Fibroblast of lung (primary cell): ENCODE data around the gene MREG. TPM values are rescaled to one million over a fixed set of nuclear protein-coding genes. Genes with fewer than 3 reads are reported as not detected.

Experiments used
- DNase-seq, 2 donors: peaks; one replicate each; pipeline versions ENCODE4 v3.0.0 to v3.0.0-alpha.2; 2010; ENCODE audit warnings: low read depth in 2 of 2
- H2AFZ ChIP-seq: 2 replicates; pipeline ENCODE4 v1.5.1; 2012; ENCODE audit warnings: low read length, control low read depth, inconsistent platforms
- H3K27ac ChIP-seq: 2 replicates; pipeline ENCODE4 v1.5.1; 2011; ENCODE audit warnings: low read length, control low read depth; ENCODE audit not compliant: insufficient read depth
- H3K27me3 ChIP-seq: 2 replicates; pipeline ENCODE4 v1.5.1; 2011; ENCODE audit warnings: mild to moderate bottlenecking, low read length; ENCODE audit not compliant: control insufficient read depth, insufficient read depth
- H3K36me3 ChIP-seq: 2 replicates; pipeline ENCODE4 v1.5.1; 2011; ENCODE audit warnings: low read length; ENCODE audit not compliant: control insufficient read depth, insufficient read depth
- H3K4me1 ChIP-seq: 2 replicates; pipeline ENCODE4 v1.5.1; 2011; ENCODE audit warnings: low read length; ENCODE audit not compliant: control insufficient read depth, insufficient read depth; ENCODE audit errors: extremely low read depth
- H3K4me2 ChIP-seq: 2 replicates; pipeline ENCODE4 v1.5.1; 2011; ENCODE audit warnings: low read length, control low read depth; ENCODE audit not compliant: insufficient read depth; ENCODE audit errors: extremely low read depth
- H3K4me3 ChIP-seq, 4 experiments: fragments of 200-600 bp in 1 of 4; sonication (generic) in 1 of 4; replicated peaks in 1 of 4; 2 replicates each; pipeline ENCODE4 v1.5.1; 2011 to 2016; ENCODE audit warnings: low read length in 4 of 4, low read depth in 3 of 4, mild to moderate bottlenecking in 3 of 4, control low read depth in 2 of 4, inconsistent platforms in 1 of 4, mixed read lengths in 1 of 4; ENCODE audit not compliant: insufficient read depth in 1 of 4; ENCODE audit errors: control extremely low read depth in 1 of 4
- H3K79me2 ChIP-seq: 2 replicates; pipeline ENCODE4 v1.5.1; 2012; ENCODE audit warnings: mild to moderate bottlenecking, low read length, inconsistent platforms; ENCODE audit not compliant: control insufficient read depth, insufficient read depth
- H3K9ac ChIP-seq: 2 replicates; pipeline ENCODE4 v1.5.1; 2011; ENCODE audit warnings: mild to moderate bottlenecking, low read length, control low read depth; ENCODE audit not compliant: insufficient read depth
- H3K9me3 ChIP-seq: 2 replicates; pipeline ENCODE4 v1.5.1; 2012; ENCODE audit warnings: low read depth, low read length; ENCODE audit not compliant: control insufficient read depth, insufficient read depth
- H4K20me1 ChIP-seq: 2 replicates; pipeline ENCODE4 v1.5.1; 2011; ENCODE audit warnings: low read length; ENCODE audit not compliant: control insufficient read depth, insufficient read depth; ENCODE audit errors: extremely low read depth
- CTCF ChIP-seq, 2 donors: IDR thresholded peaks in 1 of 2; conservative IDR thresholded peaks in 1 of 2; 1 replicate in 1 of 2; 2 replicates in 1 of 2; pipeline ENCODE4 v1.5.1; 2011 to 2012; ENCODE audit warnings: low read length in 2 of 2, control low read depth in 1 of 2, inconsistent platforms in 1 of 2, low read depth in 1 of 2, mild to moderate bottlenecking in 1 of 2
- EZH2 ChIP-seq: IDR thresholded peaks from 2 replicates; pipeline ENCODE4 v1.5.1; 2012; ENCODE audit warnings: low read length, control low read depth, mild to moderate bottlenecking; ENCODE audit errors: missing control alignments
- polyA plus RNA-seq, 2 donors: library from polyadenylated mRNA; depleted of rRNA in 1 of 2; stranded (reverse) in 1 of 2; unstranded in 1 of 2; fragments of >200 nt; gene quantifications; 2 replicates each; pipeline ENCODE4 v1.2.1, GENCODE V29; 2011 to 2012; ENCODE audit warnings: missing spikeins in 1 of 2
- total RNA-seq: library from RNA; depleted of rRNA; stranded (reverse); fragments of >200 nt; gene quantifications from 2 replicates; pipeline ENCODE4 v1.2.1, GENCODE V29; 2014

Gene MREG
- total and polyA plus RNA-seq, 2 donors (not counting 1 experiment from before 2014, with no cell fraction given) = 2.4 to 3.5 TPM

- H4K20me1 ChIP-seq = no peaks in the 10 kb centered on the region
- DNase-seq = peak; percentile 33 to 63
- H3K9me3 ChIP-seq = no peaks in the 10 kb centered on the region
- no peak overlapping the region for H3K9ac ChIP-seq
- TF ChIP-seq EZH2 (no peak), CTCF (conservative IDR thresholded peaks at IDR 0.05 in 1 of 2, IDR thresholded peaks at IDR 0.05 in 1 of 2; ENCODE audit: low read depth in 1 of 2, low read length in 2 of 2) (no peak)
- no peaks in the 10 kb centered on the region for H3K79me2 ChIP-seq
- H3K27me3 ChIP-seq = no peaks in the 10 kb centered on the region
- H3K36me3 ChIP-seq = no peaks in the 10 kb centered on the region
- H3K4me3 ChIP-seq = no peak overlapping the region
- H3K4me2 ChIP-seq = no peak overlapping the region
- H2AFZ ChIP-seq = no peak overlapping the region
- no peak overlapping the region for H3K27ac ChIP-seq
- H3K4me1 ChIP-seq = no peaks in the 10 kb centered on the region
Measured at GRCh38 chr2:215900203-215900611, 113.1 kb downstream of the MREG start.

- Histone ChIP-seq H3K4me2 (no peak overlapping the region), H3K36me3 (no peaks in the 10 kb centered on the region), H3K9me3 (no peaks in the 10 kb centered on the region), H3K9ac (no peak overlapping the region), H3K79me2 (no peaks in the 10 kb centered on the region), H3K4me3 (no peak overlapping the region), H3K4me1 (no peaks in the 10 kb centered on the region), H2AFZ (peak overlapping the region; percentile 35), H3K27ac (no peak overlapping the region), H3K27me3 (no peaks in the 10 kb centered on the region), H4K20me1 (no peaks in the 10 kb centered on the region)
- TF ChIP-seq CTCF (conservative IDR thresholded peaks at IDR 0.05 in 1 of 2, IDR thresholded peaks at IDR 0.05 in 1 of 2; ENCODE audit: low read depth in 1 of 2, low read length in 2 of 2) (no peak), EZH2 (no peak)
- peak; percentile 75 to 77 for DNase-seq
Measured at GRCh38 chr2:215899141-215900074, 113.9 kb downstream of the MREG start.

- Histone ChIP-seq H3K4me3 (no peak overlapping the region), H3K27ac (no peak overlapping the region), H3K36me3 (no peaks in the 10 kb centered on the region), H2AFZ (no peak overlapping the region), H3K4me1 (no peaks in the 10 kb centered on the region), H3K4me2 (no peak overlapping the region), H3K79me2 (no peaks in the 10 kb centered on the region), H3K27me3 (no peaks in the 10 kb centered on the region), H3K9ac (no peak overlapping the region), H3K9me3 (no peaks in the 10 kb centered on the region), H4K20me1 (no peaks in the 10 kb centered on the region)
- DNase-seq = no peak
- no peak for TF ChIP-seq CTCF (conservative IDR thresholded peaks at IDR 0.05 in 1 of 2, IDR thresholded peaks at IDR 0.05 in 1 of 2; ENCODE audit: low read depth in 1 of 2, low read length in 2 of 2)
- TF ChIP-seq EZH2 = no peak
Measured at GRCh38 chr2:215898363-215898762, 115.0 kb downstream of the MREG start.
